ENCODE data around the gene RAP2A. TPM values are rescaled to one million over a fixed set of nuclear protein-coding genes. Genes with fewer than 3 reads are reported as not detected.

The RAP2A gene
- polyA plus RNA-seq, 10 donors = 23.1 to 31.6 (median 29.1) TPM

- no peak for DNase-seq
These were observed 19.6 kb upstream of the RAP2A start for GRCh38 chr13:97414392-97414791.

GRCh38 chr13:97417698-97418097 is 16.3 kb upstream of the RAP2A start:
- DNase-seq = no peak

GRCh38 chr13:97422118-97423054 is 11.6 kb upstream of the RAP2A start:
- no peak for DNase-seq

GRCh38 chr13:97423300-97424045 is 10.5 kb upstream of the RAP2A start:
- no peak for DNase-seq

GRCh38 chr13:97425590-97425989 is 8.4 kb upstream of the RAP2A start:
- no peak for DNase-seq

GRCh38 chr13:97426695-97427094 is 7.3 kb upstream of the RAP2A start:
- DNase-seq = no peak

GRCh38 chr13:97429681-97430081 is 4.3 kb upstream of the RAP2A start:
- peak in 2 of 3 donors; percentile 18 to 27 for DNase-seq

- no peak for DNase-seq
These were observed 3.7 kb upstream of the RAP2A start for GRCh38 chr13:97430296-97430695.

- DNase-seq = no peak
These were observed 2.7 kb upstream of the RAP2A start for GRCh38 chr13:97431171-97431764.

GRCh38 chr13:97432232-97432916 is 1.6 kb upstream of the RAP2A start:
- DNase-seq = no peak

GRCh38 chr13:97432917-97433726 is 847 bp upstream of the RAP2A start:
- peak; percentile 99 to 100 (median 100) for DNase-seq

- DNase-seq = peak; percentile 22 to 88 (median 55)
These were observed 630 bp downstream of the RAP2A start for GRCh38 chr13:97434397-97435201.

- no peak for DNase-seq
These were observed 1.4 kb downstream of the RAP2A start for GRCh38 chr13:97435323-97435722.

- peak in 1 of 3 donors; percentile 34 for DNase-seq
These were observed 1.8 kb downstream of the RAP2A start for GRCh38 chr13:97435794-97436193.

GRCh38 chr13:97436845-97437244 is 2.9 kb downstream of the RAP2A start:
- no peak for DNase-seq

GRCh38 chr13:97437729-97438128 is 3.8 kb downstream of the RAP2A start:
- no peak for DNase-seq

GRCh38 chr13:97438856-97439595 is 5.1 kb downstream of the RAP2A start:
- no peak for DNase-seq

GRCh38 chr13:97440598-97441170 is 6.7 kb downstream of the RAP2A start:
- DNase-seq = no peak

- no peak for DNase-seq
These were observed 7.4 kb downstream of the RAP2A start for GRCh38 chr13:97441368-97441767.

All from muscle of back (tissue), 11 donors.